AG09309 (cell line): ENCODE results near the gene WDFY4.

ENCODE experiments used
- DNase-seq: peaks from one replicate; pipeline ENCODE4 v3.0.0-alpha.2; 2010; ENCODE audit warnings: low read depth
- H3K4me3 ChIP-seq: 2 replicates; pipeline ENCODE4 v1.5.1; 2011; ENCODE audit warnings: mild to moderate bottlenecking, low read depth, low read length, moderate library complexity; ENCODE audit not compliant: control insufficient read depth
- TF ChIP-seq, protein P1 (sequence below): IDR thresholded peaks from 2 replicates; pipeline ENCODE4 v1.5.1; 2011; ENCODE audit warnings: mild to moderate bottlenecking, low read depth, low read length, inconsistent platforms; ENCODE audit not compliant: insufficient read depth, control insufficient read depth; ENCODE audit errors: missing control alignments

WDFY4 gene

DNA sequence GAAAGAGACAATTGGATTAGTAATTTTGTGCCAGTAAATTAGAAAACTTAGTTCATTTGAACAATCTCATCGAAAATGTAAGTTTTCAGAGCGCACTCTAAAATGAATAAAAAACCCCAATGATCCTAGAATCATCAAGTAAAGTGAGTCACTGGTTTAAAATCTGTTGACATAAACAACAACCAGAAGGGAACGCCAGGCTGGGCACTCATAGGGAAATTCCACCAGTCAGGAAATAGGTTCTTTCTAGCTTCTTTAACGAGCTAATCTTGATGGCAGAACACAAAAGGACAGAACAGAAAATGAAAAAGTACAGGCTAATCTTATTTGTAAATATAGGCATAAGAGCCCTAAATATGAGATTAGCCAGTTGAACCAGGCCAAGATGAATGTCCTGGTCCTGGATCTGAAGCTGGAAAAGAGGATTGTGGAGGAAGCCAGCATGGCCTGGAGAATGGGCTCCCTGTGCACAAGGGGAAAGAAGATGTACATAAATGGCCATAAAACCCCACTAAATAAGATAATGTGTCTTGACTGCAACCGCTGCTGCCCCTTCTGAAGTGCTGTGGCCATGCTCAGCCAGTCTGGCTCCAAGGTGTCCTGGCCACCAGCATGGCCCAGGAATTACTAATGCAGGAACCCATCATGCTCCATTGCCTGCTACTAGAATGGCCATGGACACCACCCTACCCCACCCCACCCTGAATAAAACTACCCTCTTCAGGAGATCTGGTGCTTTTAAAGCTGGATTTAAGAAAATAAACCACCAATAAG lies 114.0 kb downstream of the WDFY4 start:
- no peak for DNase-seq
- TF ChIP-seq, protein P1, sequence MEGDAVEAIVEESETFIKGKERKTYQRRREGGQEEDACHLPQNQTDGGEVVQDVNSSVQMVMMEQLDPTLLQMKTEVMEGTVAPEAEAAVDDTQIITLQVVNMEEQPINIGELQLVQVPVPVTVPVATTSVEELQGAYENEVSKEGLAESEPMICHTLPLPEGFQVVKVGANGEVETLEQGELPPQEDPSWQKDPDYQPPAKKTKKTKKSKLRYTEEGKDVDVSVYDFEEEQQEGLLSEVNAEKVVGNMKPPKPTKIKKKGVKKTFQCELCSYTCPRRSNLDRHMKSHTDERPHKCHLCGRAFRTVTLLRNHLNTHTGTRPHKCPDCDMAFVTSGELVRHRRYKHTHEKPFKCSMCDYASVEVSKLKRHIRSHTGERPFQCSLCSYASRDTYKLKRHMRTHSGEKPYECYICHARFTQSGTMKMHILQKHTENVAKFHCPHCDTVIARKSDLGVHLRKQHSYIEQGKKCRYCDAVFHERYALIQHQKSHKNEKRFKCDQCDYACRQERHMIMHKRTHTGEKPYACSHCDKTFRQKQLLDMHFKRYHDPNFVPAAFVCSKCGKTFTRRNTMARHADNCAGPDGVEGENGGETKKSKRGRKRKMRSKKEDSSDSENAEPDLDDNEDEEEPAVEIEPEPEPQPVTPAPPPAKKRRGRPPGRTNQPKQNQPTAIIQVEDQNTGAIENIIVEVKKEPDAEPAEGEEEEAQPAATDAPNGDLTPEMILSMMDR: no peak
- H3K4me3 ChIP-seq: no peak overlapping the region

DNA sequence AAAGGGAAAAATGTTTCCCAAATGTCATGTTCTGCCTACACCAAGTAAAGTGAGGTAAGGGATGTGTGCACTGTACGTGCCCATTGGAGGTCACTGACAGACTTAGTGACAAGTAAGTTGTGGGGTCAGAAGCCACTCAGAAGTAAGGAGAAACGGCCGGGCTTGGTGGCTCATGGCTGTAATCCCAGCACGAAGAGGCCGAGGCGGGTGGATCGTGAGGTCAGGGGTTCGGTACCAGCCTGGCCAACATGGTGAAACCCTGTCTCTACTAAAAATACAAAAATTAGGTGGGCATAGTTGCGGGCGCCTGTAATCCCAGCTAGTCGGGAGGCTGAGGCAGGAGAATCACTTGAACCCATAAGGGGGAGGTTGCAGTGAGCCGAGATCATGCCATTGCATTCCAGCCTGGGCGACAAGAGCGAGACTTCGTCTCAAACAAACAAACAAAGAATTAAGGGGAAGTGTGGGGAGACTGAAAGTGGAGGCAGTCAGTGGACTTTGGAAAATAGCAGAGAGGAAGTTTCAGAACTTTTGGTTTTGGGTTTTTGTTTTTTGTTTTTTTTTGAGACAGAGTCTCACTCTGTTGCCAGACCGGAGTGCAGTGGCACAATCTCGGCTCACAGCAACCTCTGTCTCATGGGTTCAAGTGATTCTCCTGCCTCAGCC lies 114.8 kb downstream of the WDFY4 start:
- TF ChIP-seq, protein P1: no peak
- DNase-seq: no peak
- H3K4me3 ChIP-seq: no peak overlapping the region

DNA sequence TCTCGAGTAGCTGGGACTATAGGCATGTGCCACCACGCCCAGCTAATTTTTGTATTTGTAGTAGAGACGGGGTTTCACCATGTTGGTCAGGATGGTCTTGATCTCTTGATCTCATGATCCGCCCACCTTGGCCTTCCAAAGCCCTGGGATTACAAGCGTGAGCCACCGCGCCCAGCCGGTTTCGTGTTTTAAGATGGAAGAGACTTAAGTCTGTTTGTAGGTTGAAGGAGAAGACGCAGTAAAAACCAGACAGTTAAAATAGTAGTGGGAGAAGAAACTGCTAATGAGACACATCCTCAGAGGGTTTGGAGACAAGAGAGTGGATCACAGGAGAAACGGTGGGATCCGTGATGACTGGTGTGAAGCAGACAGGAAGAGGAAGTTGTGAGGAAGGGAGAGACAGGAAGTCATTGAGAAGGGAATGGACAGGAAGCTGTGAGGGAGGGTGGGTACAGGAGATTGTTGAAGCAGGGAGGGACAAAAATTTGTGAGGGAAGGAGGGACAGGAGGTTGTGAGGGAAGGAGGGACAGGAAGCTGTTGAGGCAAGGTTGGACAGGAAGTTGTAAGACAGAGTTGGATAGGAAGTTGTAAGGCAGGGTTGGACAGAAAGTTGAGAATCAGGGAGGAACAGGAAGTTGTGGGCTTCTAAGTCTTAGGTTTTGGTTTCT lies 115.5 kb downstream of the WDFY4 start:
- H3K4me3 ChIP-seq: no peak overlapping the region
- TF ChIP-seq, protein P1: no peak
- DNase-seq: no peak

DNA sequence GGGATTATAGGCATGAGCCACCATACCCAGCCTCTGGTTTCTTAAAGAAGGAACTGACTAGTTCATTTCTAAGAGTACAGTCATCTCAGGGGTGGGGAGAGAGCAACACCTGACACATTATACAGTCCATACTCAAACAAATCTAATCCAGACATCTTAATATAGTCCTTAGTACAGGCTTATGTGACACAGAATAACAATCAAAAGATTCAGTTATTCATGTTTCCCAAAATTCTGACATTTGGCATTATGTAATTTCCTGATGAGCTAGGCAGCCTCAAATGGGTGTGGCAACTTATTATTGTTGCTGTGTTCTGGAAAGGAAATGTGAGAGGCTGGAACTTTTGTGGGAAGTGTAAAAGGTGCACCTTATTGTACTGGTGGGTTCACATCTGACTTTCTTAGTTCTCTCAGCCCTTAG lies 116.3 kb downstream of the WDFY4 start:
- TF ChIP-seq, protein P1: no peak
- H3K4me3 ChIP-seq: no peak overlapping the region
- DNase-seq: no peak

DNA sequence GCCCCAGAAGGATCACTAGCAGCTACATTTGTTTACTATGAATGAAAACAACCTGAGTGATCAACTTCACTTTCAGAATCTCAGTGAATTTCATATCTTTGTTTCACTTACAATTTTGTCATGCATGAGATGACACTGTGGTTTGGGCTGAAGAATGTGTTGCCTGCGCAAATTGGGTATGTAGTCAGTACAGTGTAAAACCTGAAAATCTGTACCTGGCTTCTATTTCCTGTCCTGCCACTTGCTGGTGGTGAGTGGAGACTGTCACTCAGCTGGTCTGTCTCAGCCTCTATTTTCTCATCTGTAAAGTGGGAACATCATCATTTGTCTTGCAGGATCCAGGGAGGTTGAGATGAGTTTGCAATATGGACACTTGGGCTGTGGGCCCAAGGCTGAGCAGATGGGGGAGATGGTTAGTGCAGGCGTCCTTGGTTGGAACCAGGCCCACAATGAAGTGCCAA lies 118.0 kb downstream of the WDFY4 start:
- DNase-seq: no peak
- TF ChIP-seq, protein P1: no peak
- H3K4me3 ChIP-seq: no peak overlapping the region

DNA sequence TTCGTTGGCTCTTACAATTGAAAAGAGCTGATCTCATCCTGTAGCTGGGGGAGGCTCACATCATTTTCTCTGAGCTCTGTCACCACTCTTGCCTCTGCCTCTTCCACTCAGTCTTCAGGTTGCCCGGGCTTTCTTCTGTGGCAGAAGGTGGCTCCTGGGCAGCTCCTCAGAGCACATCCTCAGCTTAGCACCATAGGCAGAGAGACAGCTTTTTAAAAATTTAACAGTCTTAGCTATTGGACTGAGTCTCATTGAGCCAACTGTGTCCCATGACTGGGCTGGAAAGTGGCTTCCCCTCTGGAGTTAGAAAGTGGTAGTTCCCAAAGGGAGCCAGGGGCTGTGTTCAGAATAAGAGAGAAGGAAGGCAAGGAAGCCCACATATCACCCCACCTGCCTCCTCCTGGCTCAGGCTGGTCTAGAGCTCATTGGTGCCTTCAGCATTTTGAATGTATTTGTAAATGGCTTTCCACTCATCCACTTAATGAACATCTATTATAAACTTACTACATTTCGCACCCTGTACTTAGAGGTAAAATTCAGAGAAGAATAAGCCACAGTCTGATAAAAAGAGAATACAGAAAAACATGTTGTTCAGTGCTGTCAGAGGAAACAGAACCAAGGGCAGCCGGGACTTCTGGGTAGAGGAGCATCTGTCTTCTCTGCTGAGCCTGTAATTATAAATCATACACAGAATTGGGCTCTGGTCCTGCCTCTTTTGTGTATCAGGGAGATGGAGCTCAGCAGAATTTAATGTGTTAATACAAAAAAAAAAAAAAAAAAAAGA lies 119.3 kb downstream of the WDFY4 start:
- TF ChIP-seq, protein P1: no peak
- DNase-seq: no peak
- no peak overlapping the region for H3K4me3 ChIP-seq
